GM12878 (cell line): ENCODE data around the gene C17orf114.

Experiments used
- ATAC-seq: fragments of 200-7000 bp; cut with Tn5 transposase; 3 replicates; pipeline ENCODE4 v1.9.1; 2020; ENCODE audit warnings: mild to moderate bottlenecking, moderate library complexity
- BruUV-seq: library from RNA; stranded (reverse); fragments of 400-500 nt; replicated peaks from 2 replicates; lab custom pipeline; 2021; lab: Mats Ljungman, UMichigan
- CTCF ChIA-PET: fragments of 300-600 bp; sonication (Branson Sonifier 250); formaldehyde crosslinking; extraction: SDS; loops from one replicate; lab custom pipeline; 2021; ENCODE audit warnings: inconsistent platforms; lab: Yijun Ruan, JAX
- POLR2A ChIA-PET: fragments of 350-600 bp; formaldehyde crosslinking; extraction: SDS; loops from one replicate; lab custom pipeline; 2021; ENCODE audit warnings: inconsistent platforms; lab: Charles Lee
- RAD21 ChIA-PET: fragments of 300-600 bp; sonication (Branson Sonifier 250); formaldehyde crosslinking; loops from one replicate; lab custom pipeline; 2023; ENCODE audit warnings: antibody characterized with exemption; ENCODE audit not compliant: unreplicated experiment; lab: Charles Lee
- SMC1A ChIA-PET: fragments of 300-600 bp; sonication (Branson Sonifier 250); formaldehyde crosslinking; loops from one replicate; lab custom pipeline; 2023; ENCODE audit not compliant: unreplicated experiment, uncharacterized antibody; lab: Charles Lee
- DNase-seq: peaks from one replicate; pipeline ENCODE4 v3.0.0-alpha.2; 2011; ENCODE audit warnings: low read depth, low spot score
- FAIRE-seq: peaks from 3 replicates; lab custom pipeline; 2011; peaks lifted over from hg19 to GRCh38; lab: Jason Lieb, UNC
- H2AFZ ChIP-seq: 2 replicates; pipeline ENCODE4 v1.6.0; 2011; ENCODE audit warnings: low read depth, low read length, control low read depth; ENCODE audit not compliant: control insufficient read depth
- H3K27ac ChIP-seq: 2 replicates; pipeline ENCODE4 v1.5.1; 2011; ENCODE audit warnings: control low read depth; ENCODE audit not compliant: control insufficient read depth, insufficient read depth
- H3K27me3 ChIP-seq, 2 experiments: replicated peaks in 1 of 2; 2 replicates each; pipeline versions ENCODE4 v1.6.0 to v1.6.1; 2011; ENCODE audit warnings: low read length in 1 of 2; ENCODE audit not compliant: control insufficient read depth in 2 of 2, insufficient read depth in 2 of 2
- H3K36me3 ChIP-seq, 2 experiments: 2 replicates each; pipeline ENCODE4 v1.5.1; 2011; ENCODE audit warnings: low read length in 1 of 2; ENCODE audit not compliant: control insufficient read depth in 2 of 2, insufficient read depth in 2 of 2
- H3K4me1 ChIP-seq: 2 replicates; pipeline ENCODE4 v1.6.1; 2011; ENCODE audit warnings: mild to moderate bottlenecking, low read length, moderate library complexity, mixed read lengths; ENCODE audit not compliant: control insufficient read depth, insufficient read depth
- H3K4me2 ChIP-seq: 2 replicates; pipeline ENCODE4 v1.6.0; 2011; ENCODE audit warnings: control low read depth; ENCODE audit not compliant: control insufficient read depth, insufficient read depth
- H3K4me3 ChIP-seq: fragments of 200-600 bp; sonication (generic); 2 replicates; pipeline ENCODE4 v1.5.1; 2016
- H3K79me2 ChIP-seq: 2 replicates; pipeline ENCODE4 v1.6.0; 2011; ENCODE audit warnings: low read length; ENCODE audit not compliant: control insufficient read depth, insufficient read depth
- H3K9ac ChIP-seq: 2 replicates; pipeline ENCODE4 v1.8.0; 2011; ENCODE audit warnings: low read length, control low read depth, mixed read lengths; ENCODE audit not compliant: control insufficient read depth, insufficient read depth
- H3K9me3 ChIP-seq: replicated peaks from 3 replicates; pipeline ENCODE4 v1.5.1; 2011; ENCODE audit warnings: mild to moderate bottlenecking, low read length; ENCODE audit not compliant: control insufficient read depth, insufficient read depth
- H4K20me1 ChIP-seq: 2 replicates; pipeline ENCODE4 v1.6.0; 2011; ENCODE audit not compliant: control insufficient read depth, insufficient read depth
- EGR1 ChIP-seq, 2 experiments: IDR thresholded peaks; 1 replicate in 1 of 2; 2 replicates in 1 of 2; pipeline ENCODE4 v1.6.1; 2011 to 2012; ENCODE audit warnings: low read depth in 2 of 2, low read length in 2 of 2, borderline replicate concordance in 1 of 2, mild to moderate bottlenecking in 1 of 2, moderate library complexity in 1 of 2
- ESRRA ChIP-seq: IDR thresholded peaks from 2 replicates; pipeline ENCODE4 v1.6.1; 2012; ENCODE audit warnings: mild to moderate bottlenecking, low read length, improper control_type of control experiment
- FOXK2 ChIP-seq: fragments of 450-650 bp; IDR thresholded peaks from 2 replicates; pipeline ENCODE4 v1.6.1; 2017; ENCODE audit warnings: mild to moderate bottlenecking, moderate library complexity
- HDGF ChIP-seq: fragments of 450-650 bp; IDR thresholded peaks from 2 replicates; pipeline ENCODE4 v1.6.1; 2016; ENCODE audit warnings: antibody characterized with exemption
- IKZF1 ChIP-seq: fragments of 450-650 bp; conservative IDR thresholded peaks from 2 replicates; pipeline ENCODE4 v1.6.1; 2017; ENCODE audit warnings: antibody characterized with exemption, mild to moderate bottlenecking
- KAT2A ChIP-seq: conservative IDR thresholded peaks from 2 replicates; pipeline ENCODE4 v1.6.1; 2011; ENCODE audit warnings: low read depth, low read length; ENCODE audit not compliant: control insufficient read depth
- MTA2 ChIP-seq: fragments of 450-650 bp; IDR thresholded peaks from 2 replicates; pipeline ENCODE4 v1.6.1; 2016; ENCODE audit warnings: low read depth, mild to moderate bottlenecking, moderate library complexity
- NR2C2 ChIP-seq: IDR thresholded peaks from 2 replicates; pipeline ENCODE4 v1.6.1; 2011; ENCODE audit warnings: borderline replicate concordance, low read depth; ENCODE audit not compliant: control insufficient read depth, insufficient read length
- PML ChIP-seq: IDR thresholded peaks from 2 replicates; pipeline ENCODE4 v1.6.1; 2012; ENCODE audit warnings: low read length, inconsistent platforms
- RCOR1 ChIP-seq: conservative IDR thresholded peaks from 2 replicates; pipeline ENCODE4 v1.6.1; 2012; ENCODE audit warnings: low read depth, low read length, improper control_type of control experiment
- SIN3A ChIP-seq: IDR thresholded peaks from 2 replicates; pipeline ENCODE4 v1.6.1; 2012; ENCODE audit warnings: low read depth, low read length, improper control_type of control experiment
- SMARCA5 ChIP-seq: fragments of 450-650 bp; IDR thresholded peaks from 2 replicates; pipeline ENCODE4 v1.6.1; 2017; ENCODE audit warnings: mild to moderate bottlenecking
- STAT1 ChIP-seq: fragments of 450-650 bp; conservative IDR thresholded peaks from 2 replicates; pipeline ENCODE4 v1.6.1; 2014; ENCODE audit warnings: antibody characterized with exemption, mild to moderate bottlenecking
- TCF7 ChIP-seq: IDR thresholded peaks from 2 replicates; pipeline ENCODE4 v1.6.1; 2014; ENCODE audit warnings: antibody characterized with exemption, borderline replicate concordance
- YBX1 ChIP-seq: fragments of 450-650 bp; IDR thresholded peaks from 2 replicates; pipeline ENCODE4 v1.6.1; 2016; ENCODE audit warnings: antibody characterized with exemption
- WGBS: methylation state at CpG from one replicate; pipeline ENCODE4 v1.1.6; 2016; ENCODE audit warnings: low lambda C conversion rate; ENCODE audit not compliant: insufficient replicate concordance, insufficient coverage; ENCODE audit errors: missing lambda C conversion rate; 5-methylcytosine and 5-hydroxymethylcytosine counted together
- in situ Hi-C: fragments of 300-500 bp; cut with MboI; formaldehyde crosslinking; loops from 9 replicates; pipeline ENCODE4 v1.14.3; 2018; ENCODE audit warnings: mixed read lengths
- intact Hi-C: fragments of 100-400 bp; cut with micrococcal nuclease; formaldehyde crosslinking; loops from one replicate; pipeline ENCODE4 v1.14.2; 2022; ENCODE audit not compliant: unreplicated experiment
- TF ChIP-seq, protein P1 (sequence below): fragments of 450-650 bp; IDR thresholded peaks from 2 replicates; pipeline ENCODE4 v1.6.1; 2017; ENCODE audit warnings: antibody characterized with exemption, mild to moderate bottlenecking, moderate library complexity
- TF ChIP-seq, protein P2 (sequence below): IDR thresholded peaks from 2 replicates; pipeline ENCODE4 v1.6.1; 2011; ENCODE audit warnings: low read depth, mild to moderate bottlenecking, low read length, moderate library complexity, borderline replicate concordance; ENCODE audit errors: extremely low read depth

C17orf114 gene

DNA sequence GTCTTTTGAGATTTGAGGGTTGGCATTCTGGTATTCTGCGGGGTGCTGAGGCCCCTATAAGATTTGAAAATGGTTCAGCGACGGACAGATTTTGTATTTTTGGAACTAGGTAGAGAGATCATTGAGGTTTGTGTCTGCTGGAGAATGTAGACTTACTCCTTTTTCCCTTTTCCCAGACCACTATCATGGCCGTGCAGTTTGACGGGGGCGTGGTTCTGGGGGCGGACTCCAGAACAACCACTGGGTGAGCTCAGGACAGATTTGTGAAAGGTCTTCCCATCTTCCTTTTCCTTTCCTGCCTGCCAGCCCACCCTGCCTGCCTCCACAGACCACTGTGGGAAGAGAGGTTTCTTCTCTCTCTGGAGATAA, 5.6 kb downstream of the C17orf114 start (continued):
- TF ChIP-seq EGR1 (IDR thresholded peaks at IDR 0.05; ENCODE audit: borderline replicate concordance in 1 of 2, low read depth in 2 of 2, low read length in 2 of 2): peak in 1 of 2 experiments; percentile 62; a peak in 1 of 3 replicates
- no peak for TF ChIP-seq FOXK2
- TF ChIP-seq, all 136 proteins: peak for 4

DNA sequence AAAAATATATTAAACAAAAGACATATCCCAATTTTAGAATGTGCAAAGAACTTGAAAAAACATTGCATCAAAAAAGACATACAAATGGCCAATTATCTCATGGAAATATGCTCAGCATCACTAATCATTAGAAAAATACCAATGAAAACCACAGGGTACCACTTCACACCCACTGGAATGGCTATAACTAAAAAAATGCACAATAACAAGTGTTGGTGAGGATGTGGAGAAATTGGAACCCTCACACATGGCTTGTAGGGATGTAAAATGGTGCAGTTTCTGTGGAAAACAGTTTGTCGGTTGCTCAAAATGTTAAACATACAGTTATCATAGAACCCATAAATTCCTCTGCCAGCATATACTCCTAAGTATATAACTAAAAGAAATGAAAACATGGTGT, 7.0 kb downstream of the C17orf114 start:
- Histone ChIP-seq H3K4me1 (peaks cover 13% of the 10 kb centered on the region), H3K27ac (no peak overlapping the region), H2AFZ (peak overlapping the region; percentile 95), H3K36me3 (peaks cover 2 to 13% of the 10 kb centered on the region in 2 experiments; a peak in 3 of 4 replicates), H3K9ac (no peak overlapping the region), H3K27me3 (no peaks in the 10 kb centered on the region), H3K4me3 (no peak overlapping the region), H3K9me3 (no peaks in the 10 kb centered on the region), H3K79me2 (peaks cover 11% of the 10 kb centered on the region), H3K4me2 (peak overlapping the region; percentile 54), H4K20me1 (no peaks in the 10 kb centered on the region)
- 100% methylated on average over 1 of the region's 1 CpG for WGBS
- SMC1A ChIA-PET: no interaction called here
- no peak for ATAC-seq
- POLR2A ChIA-PET: no interaction called here
- no TSS peak for BruUV-seq
- in situ Hi-C loops (no loop called here), intact Hi-C loops (no loop called here)
- RAD21 ChIA-PET: no interaction called here
- CTCF ChIA-PET: no interaction called here
- DNase-seq: no peak
- FAIRE-seq: no peak
- no peak for TF ChIP-seq TCF7
- TF ChIP-seq, protein P1, sequence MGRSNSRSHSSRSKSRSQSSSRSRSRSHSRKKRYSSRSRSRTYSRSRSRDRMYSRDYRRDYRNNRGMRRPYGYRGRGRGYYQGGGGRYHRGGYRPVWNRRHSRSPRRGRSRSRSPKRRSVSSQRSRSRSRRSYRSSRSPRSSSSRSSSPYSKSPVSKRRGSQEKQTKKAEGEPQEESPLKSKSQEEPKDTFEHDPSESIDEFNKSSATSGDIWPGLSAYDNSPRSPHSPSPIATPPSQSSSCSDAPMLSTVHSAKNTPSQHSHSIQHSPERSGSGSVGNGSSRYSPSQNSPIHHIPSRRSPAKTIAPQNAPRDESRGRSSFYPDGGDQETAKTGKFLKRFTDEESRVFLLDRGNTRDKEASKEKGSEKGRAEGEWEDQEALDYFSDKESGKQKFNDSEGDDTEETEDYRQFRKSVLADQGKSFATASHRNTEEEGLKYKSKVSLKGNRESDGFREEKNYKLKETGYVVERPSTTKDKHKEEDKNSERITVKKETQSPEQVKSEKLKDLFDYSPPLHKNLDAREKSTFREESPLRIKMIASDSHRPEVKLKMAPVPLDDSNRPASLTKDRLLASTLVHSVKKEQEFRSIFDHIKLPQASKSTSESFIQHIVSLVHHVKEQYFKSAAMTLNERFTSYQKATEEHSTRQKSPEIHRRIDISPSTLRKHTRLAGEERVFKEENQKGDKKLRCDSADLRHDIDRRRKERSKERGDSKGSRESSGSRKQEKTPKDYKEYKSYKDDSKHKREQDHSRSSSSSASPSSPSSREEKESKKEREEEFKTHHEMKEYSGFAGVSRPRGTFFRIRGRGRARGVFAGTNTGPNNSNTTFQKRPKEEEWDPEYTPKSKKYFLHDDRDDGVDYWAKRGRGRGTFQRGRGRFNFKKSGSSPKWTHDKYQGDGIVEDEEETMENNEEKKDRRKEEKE: no peak
- TF ChIP-seq SIN3A: no peak
- TF ChIP-seq KAT2A: no peak
- TF ChIP-seq SMARCA5: no peak
- no peak for TF ChIP-seq YBX1
- no peak for TF ChIP-seq HDGF
- TF ChIP-seq NR2C2: no peak
- TF ChIP-seq ESRRA: no peak
- TF ChIP-seq, protein P2, sequence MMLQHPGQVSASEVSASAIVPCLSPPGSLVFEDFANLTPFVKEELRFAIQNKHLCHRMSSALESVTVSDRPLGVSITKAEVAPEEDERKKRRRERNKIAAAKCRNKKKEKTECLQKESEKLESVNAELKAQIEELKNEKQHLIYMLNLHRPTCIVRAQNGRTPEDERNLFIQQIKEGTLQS: no peak
- TF ChIP-seq PML: no peak
- no peak for TF ChIP-seq IKZF1
- no peak for TF ChIP-seq RCOR1
- TF ChIP-seq MTA2: no peak
- TF ChIP-seq STAT1: no peak
